ENCODE measurements around the gene ITGB1BP1.

ITGB1BP1 gene

GRCh38 chr2:9423100-9423921 is at the start of gene ITGB1BP1, which contains the start of gene CPSF3:
Gene ITGB1BP1, minus strand, starts transcription at chr2:9423528. Its CDS starts 4,831 bp downstream, at chr2:9418697.
Gene CPSF3, plus strand, starts transcription at chr2:9423654. Its CDS starts 120 bp downstream, at chr2:9423774.
- POLR2A ChIA-PET, result interaction anchor here (1.0 to 1.5 kb wide), 3 partner anchors 22 to 207 kb away, joined by 3 to 4 read pairs (median 4); partner anchors contain the start of genes ADAM17 and YWHAQ
- TF ChIP-seq TARDBP (IDR thresholded peaks at IDR 0.05) (no peak), LEF1 (IDR thresholded peaks at IDR 0.05; ENCODE audit: borderline replicate concordance) (no peak), NFRKB (IDR thresholded peaks at IDR 0.05) (no peak), SUZ12 (IDR thresholded peaks at IDR 0.05) (no peak), FOXK2 (IDR thresholded peaks at IDR 0.05) (no peak), FOXM1 (IDR thresholded peaks at IDR 0.05; ENCODE audit: borderline replicate concordance) (peak; percentile 62; the same call in 1 of the 2 replicates), CTBP1 (IDR thresholded peaks at IDR 0.05; ENCODE audit: borderline replicate concordance) (no peak), FOXA1 (IDR thresholded peaks at IDR 0.05) (no peak), SP1 (IDR thresholded peaks at IDR 0.05) (no peak), HDGF (IDR thresholded peaks at IDR 0.05; ENCODE audit: borderline replicate concordance) (no peak), ZNF384 (IDR thresholded peaks at IDR 0.05) (no peak), BHLHE40 (IDR thresholded peaks at IDR 0.05; ENCODE audit: borderline replicate concordance) (no peak), L3MBTL2 (conservative IDR thresholded peaks at IDR 0.05) (no peak), ELF4 (IDR thresholded peaks at IDR 0.05) (peak; percentile 35; the same call in 1 of the 2 replicates), ARNT (IDR thresholded peaks at IDR 0.05) (no peak)
- TF ChIP-seq, protein P1, sequence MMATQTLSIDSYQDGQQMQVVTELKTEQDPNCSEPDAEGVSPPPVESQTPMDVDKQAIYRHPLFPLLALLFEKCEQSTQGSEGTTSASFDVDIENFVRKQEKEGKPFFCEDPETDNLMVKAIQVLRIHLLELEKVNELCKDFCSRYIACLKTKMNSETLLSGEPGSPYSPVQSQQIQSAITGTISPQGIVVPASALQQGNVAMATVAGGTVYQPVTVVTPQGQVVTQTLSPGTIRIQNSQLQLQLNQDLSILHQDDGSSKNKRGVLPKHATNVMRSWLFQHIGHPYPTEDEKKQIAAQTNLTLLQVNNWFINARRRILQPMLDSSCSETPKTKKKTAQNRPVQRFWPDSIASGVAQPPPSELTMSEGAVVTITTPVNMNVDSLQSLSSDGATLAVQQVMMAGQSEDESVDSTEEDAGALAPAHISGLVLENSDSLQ (IDR thresholded peaks at IDR 0.05), result peak; percentile 3; the same call in 1 of the 2 replicates
- peak; percentile 100 for DNase-seq (ENCODE audit: extremely low spot score)
- CTCF ChIA-PET, result interaction anchor here (0.6 to 1.1 kb wide), 3 partner anchors 52 to 576 kb away, joined by 3 read pairs; partner anchors contain the start of gene ASAP2

DNA sequence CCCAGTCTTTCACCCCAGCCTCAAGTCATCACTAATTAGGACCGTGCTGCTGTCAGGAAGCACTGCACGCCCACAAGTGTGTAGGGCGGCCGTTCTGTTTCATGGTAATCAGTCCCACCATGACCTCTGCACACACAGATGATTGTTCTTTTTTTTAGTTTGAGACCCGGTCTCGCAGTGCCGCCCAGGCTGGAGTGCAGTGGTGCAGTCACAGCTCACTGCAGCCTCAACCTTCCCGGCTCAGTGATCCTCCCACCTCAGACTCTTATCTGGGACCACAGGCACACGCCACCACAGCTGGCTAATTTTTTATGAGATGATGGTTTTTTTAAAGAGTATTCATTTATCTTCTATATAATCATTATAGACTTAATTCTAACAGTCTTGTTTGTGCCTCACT is 49.2 kb upstream of the ITGB1BP1 start:
- POLR2A ChIA-PET, result no interaction called here

GRCh38 chr2:9471206-9471605 is 47.9 kb upstream of the ITGB1BP1 start:
- no peak for TF ChIP-seq CTBP1 (IDR thresholded peaks at IDR 0.05; ENCODE audit: borderline replicate concordance)
- TF ChIP-seq ARNT (IDR thresholded peaks at IDR 0.05), result no peak
- TF ChIP-seq NFRKB (IDR thresholded peaks at IDR 0.05), result no peak
- TF ChIP-seq SUZ12 (IDR thresholded peaks at IDR 0.05), result no peak
- TF ChIP-seq, protein P1 (IDR thresholded peaks at IDR 0.05), result no peak
- CTCF ChIA-PET, result no interaction called here
- POLR2A ChIA-PET, result no interaction called here
- no peak for DNase-seq (ENCODE audit: extremely low spot score)

More for the DNA sequence above, 49.2 kb upstream of the ITGB1BP1 start:
- no peak for DNase-seq (ENCODE audit: extremely low spot score)
- TF ChIP-seq FOXK2 (IDR thresholded peaks at IDR 0.05), result no peak
- CTCF ChIA-PET, result no interaction called here

GRCh38 chr2:9467687-9468086 is 44.4 kb upstream of the ITGB1BP1 start:
- no peak for TF ChIP-seq TARDBP (IDR thresholded peaks at IDR 0.05)
- TF ChIP-seq, protein P1 (IDR thresholded peaks at IDR 0.05), result no peak
- no peak for TF ChIP-seq HDGF (IDR thresholded peaks at IDR 0.05; ENCODE audit: borderline replicate concordance)
- no peak for TF ChIP-seq SP1 (IDR thresholded peaks at IDR 0.05)
- ChIA-PET CTCF (no interaction called here), POLR2A (no interaction called here)
- no peak for DNase-seq (ENCODE audit: extremely low spot score)

DNA sequence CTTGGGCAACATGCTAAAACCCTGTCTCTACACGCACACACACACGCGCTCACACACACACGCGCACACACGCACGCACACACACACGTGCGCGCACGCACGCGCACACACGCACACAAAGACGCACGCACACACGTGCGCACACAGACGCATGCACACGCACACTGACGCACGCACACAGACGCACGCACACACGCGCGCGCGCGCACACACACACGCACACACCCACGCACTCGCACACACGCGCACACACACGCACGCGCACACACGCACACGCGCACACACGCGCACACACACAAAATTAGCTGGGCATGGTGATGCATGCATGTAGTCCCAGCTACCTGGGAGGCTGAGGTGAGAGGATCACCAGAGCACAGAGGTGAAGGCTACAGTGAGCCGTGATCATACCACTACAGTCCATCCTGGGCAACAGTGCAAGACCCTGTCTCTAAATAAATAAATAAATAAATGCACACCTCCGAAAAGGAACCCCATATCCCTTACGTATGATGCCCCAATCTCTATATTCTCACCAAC is 42.9 kb upstream of the ITGB1BP1 start:
- no peak for DNase-seq (ENCODE audit: extremely low spot score)
- ChIA-PET POLR2A (no interaction called here), CTCF (no interaction called here)
- TF ChIP-seq LEF1 (IDR thresholded peaks at IDR 0.05; ENCODE audit: borderline replicate concordance) (no peak), FOXK2 (IDR thresholded peaks at IDR 0.05) (no peak), FOXA1 (IDR thresholded peaks at IDR 0.05) (no peak), ARNT (IDR thresholded peaks at IDR 0.05) (no peak), HDGF (IDR thresholded peaks at IDR 0.05; ENCODE audit: borderline replicate concordance) (no peak)

- ChIA-PET POLR2A (no interaction called here), CTCF (interaction anchor here (0.8 kb wide), 1 partner anchor 63 kb away, joined by 3 read pairs; no protein-coding TSS in a partner anchor)
- no peak for DNase-seq (ENCODE audit: extremely low spot score)
- TF ChIP-seq SUZ12 (IDR thresholded peaks at IDR 0.05), result no peak
- TF ChIP-seq NFRKB (IDR thresholded peaks at IDR 0.05), result no peak
- TF ChIP-seq HDGF (IDR thresholded peaks at IDR 0.05; ENCODE audit: borderline replicate concordance), result no peak
- no peak for TF ChIP-seq LEF1 (IDR thresholded peaks at IDR 0.05; ENCODE audit: borderline replicate concordance)
- no peak for TF ChIP-seq FOXM1 (IDR thresholded peaks at IDR 0.05; ENCODE audit: borderline replicate concordance)
- TF ChIP-seq, protein P1 (IDR thresholded peaks at IDR 0.05), result no peak
- TF ChIP-seq FOXK2 (IDR thresholded peaks at IDR 0.05), result no peak
- no peak for TF ChIP-seq ARNT (IDR thresholded peaks at IDR 0.05)
- TF ChIP-seq ZNF384 (IDR thresholded peaks at IDR 0.05), result no peak
- TF ChIP-seq CTBP1 (IDR thresholded peaks at IDR 0.05; ENCODE audit: borderline replicate concordance), result no peak
Measured at GRCh38 chr2:9465170-9465569, 41.8 kb upstream of the ITGB1BP1 start.

All from HEK293T (cell line).